MCF 10A (cell line): ENCODE measurements around the gene DUSP14. TPM values are rescaled to one million over a fixed set of nuclear protein-coding genes. Genes with fewer than 3 reads are reported as not detected.

Experiments
- BruUV-seq: library from RNA; stranded (reverse); fragments of 400-500 nt; replicated peaks from 2 replicates; lab custom pipeline; 2021; lab: Mats Ljungman, UMichigan
- CTCF ChIA-PET: fragments of 300-600 bp; sonication (Branson Sonifier 250); formaldehyde crosslinking; extraction: SDS; loops from one replicate; lab custom pipeline; 2021; ENCODE audit warnings: antibody characterized with exemption, inconsistent platforms; lab: Yijun Ruan, JAX
- POLR2A ChIA-PET: fragments of 300-600, 350-650 bp; sonication (Branson Sonifier 250); formaldehyde crosslinking; extraction: SDS; loops from one replicate; lab custom pipeline; 2020; ENCODE audit warnings: antibody characterized with exemption, inconsistent platforms; lab: Yijun Ruan, JAX
- DNase-seq: peaks from one replicate; pipeline ENCODE4 v3.0.0-alpha.2; 2018; ENCODE audit not compliant: unreplicated experiment
- H3K27ac Mint-ChIP-seq: one replicate; pipeline ENCODE4 v1.8.0; 2022; ENCODE audit warnings: mild to moderate bottlenecking, low read depth, mixed read lengths; ENCODE audit not compliant: unreplicated experiment
- H3K27me3 Mint-ChIP-seq: one replicate; pipeline ENCODE4 v1.8.0; 2022; ENCODE audit warnings: mixed read lengths; ENCODE audit not compliant: insufficient read depth, unreplicated experiment
- H3K36me3 Mint-ChIP-seq: one replicate; pipeline ENCODE4 v1.8.0; 2022; ENCODE audit warnings: mild to moderate bottlenecking, moderate library complexity, mixed read lengths; ENCODE audit not compliant: insufficient read depth, unreplicated experiment
- H3K4me1 Mint-ChIP-seq: one replicate; pipeline ENCODE4 v1.8.0; 2022; ENCODE audit warnings: mixed read lengths; ENCODE audit not compliant: insufficient read depth, unreplicated experiment
- H3K4me3 Mint-ChIP-seq: one replicate; pipeline ENCODE4 v1.8.0; 2022; ENCODE audit warnings: mild to moderate bottlenecking, moderate library complexity, mixed read lengths; ENCODE audit not compliant: unreplicated experiment
- H3K9me3 Mint-ChIP-seq: one replicate; pipeline ENCODE4 v1.8.0; 2022; ENCODE audit warnings: mixed read lengths; ENCODE audit not compliant: unreplicated experiment
- intact Hi-C: fragments of 100-400 bp; cut with micrococcal nuclease; formaldehyde crosslinking; loops from 2 replicates; pipeline ENCODE4 v1.14.1; 2022
- total RNA-seq: library from RNA; stranded (reverse); gene quantifications from 2 replicates; pipeline ENCODE4 v1.2.3, GENCODE V29; 2022
- TF ChIP-seq, protein P1 (sequence below): fragments of 200-600 bp; IDR thresholded peaks from one replicate; pipeline ENCODE4 v1.8.0; 2022; ENCODE audit warnings: antibody characterized with exemption, mild to moderate bottlenecking; ENCODE audit not compliant: unreplicated experiment

The DUSP14 gene
- total RNA-seq, 1 experiment from 2014 or later, result 39.4 TPM

DNA sequence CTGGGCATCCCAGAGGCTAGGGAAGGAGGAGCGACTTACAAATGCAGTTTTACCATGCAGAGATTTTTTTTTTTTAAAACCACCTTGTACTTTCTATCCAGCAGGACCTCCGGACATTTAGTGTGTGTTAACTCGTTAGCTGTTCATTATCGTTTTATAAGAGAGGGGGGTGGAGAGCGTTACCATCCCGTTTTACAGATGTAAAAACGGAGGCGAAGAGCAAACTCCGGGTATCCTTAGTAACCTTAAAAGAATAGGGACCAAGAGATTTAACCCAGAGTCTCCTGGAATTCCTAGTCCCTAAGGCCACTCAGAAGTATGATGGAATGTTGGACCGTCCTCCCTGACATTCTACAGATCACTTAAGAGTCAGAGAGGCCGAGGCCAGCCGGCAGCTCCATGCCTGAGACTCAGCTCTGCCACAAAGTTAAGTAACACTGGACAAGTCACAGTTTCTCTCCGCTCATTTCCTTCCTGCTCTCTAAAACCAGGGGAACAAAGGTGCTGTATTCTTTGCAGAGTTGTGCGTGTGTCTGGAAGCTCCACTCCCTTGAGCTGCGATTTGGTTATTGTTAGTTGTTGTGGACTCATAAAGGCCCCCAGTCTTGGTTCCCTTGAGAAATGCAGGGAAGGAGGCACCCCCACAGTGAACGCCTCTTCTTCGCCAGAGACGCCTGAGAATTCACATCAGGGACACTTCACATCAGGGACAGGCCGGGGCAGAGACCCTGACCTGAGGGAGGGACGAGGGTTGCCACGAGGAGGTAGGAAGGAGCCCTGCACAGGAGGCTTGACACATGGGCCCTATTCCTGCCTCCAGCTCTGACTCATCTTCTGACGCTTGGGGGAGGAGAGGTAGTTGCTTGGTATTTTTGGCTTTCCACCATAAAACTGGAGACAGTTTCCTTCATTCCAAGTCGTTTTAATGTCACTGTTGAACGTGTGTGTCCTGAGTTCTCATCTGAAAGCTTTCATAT is 1.2 kb downstream of the DUSP14 start:
- POLR2A ChIA-PET, result interaction anchor here (0.6 to 8.1 kb wide), 31 partner anchors 8 to 944 kb away, joined by 3 to 130 read pairs (median 4); partner anchors contain the start of genes ACACA, SYNRG and TADA2A
- TF ChIP-seq, protein P1, sequence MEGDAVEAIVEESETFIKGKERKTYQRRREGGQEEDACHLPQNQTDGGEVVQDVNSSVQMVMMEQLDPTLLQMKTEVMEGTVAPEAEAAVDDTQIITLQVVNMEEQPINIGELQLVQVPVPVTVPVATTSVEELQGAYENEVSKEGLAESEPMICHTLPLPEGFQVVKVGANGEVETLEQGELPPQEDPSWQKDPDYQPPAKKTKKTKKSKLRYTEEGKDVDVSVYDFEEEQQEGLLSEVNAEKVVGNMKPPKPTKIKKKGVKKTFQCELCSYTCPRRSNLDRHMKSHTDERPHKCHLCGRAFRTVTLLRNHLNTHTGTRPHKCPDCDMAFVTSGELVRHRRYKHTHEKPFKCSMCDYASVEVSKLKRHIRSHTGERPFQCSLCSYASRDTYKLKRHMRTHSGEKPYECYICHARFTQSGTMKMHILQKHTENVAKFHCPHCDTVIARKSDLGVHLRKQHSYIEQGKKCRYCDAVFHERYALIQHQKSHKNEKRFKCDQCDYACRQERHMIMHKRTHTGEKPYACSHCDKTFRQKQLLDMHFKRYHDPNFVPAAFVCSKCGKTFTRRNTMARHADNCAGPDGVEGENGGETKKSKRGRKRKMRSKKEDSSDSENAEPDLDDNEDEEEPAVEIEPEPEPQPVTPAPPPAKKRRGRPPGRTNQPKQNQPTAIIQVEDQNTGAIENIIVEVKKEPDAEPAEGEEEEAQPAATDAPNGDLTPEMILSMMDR, result no peak
- Mint-ChIP-seq H3K4me1 (peaks cover 36% of the 10 kb centered on the region), H3K36me3 (peaks cover 12% of the 10 kb centered on the region), H3K27me3 (no peaks in the 10 kb centered on the region), H3K27ac (peak overlapping the region; percentile 78), H3K4me3 (peak overlapping the region; percentile 92), H3K9me3 (no peaks in the 10 kb centered on the region)
- CTCF ChIA-PET, result interaction anchor here (0.6 to 2.1 kb wide), 6 partner anchors 55 to 324 kb away, joined by 3 to 9 read pairs (median 4); no protein-coding TSS in a partner anchor
- no TSS peak for BruUV-seq
- intact Hi-C loops, result loop anchor here (2.0 to 5.0 kb wide), 2 partner anchors 44 to 84 kb away; partner anchors contain the start of genes ACACA and TADA2A
- DNase-seq, result peak; percentile 92

DNA sequence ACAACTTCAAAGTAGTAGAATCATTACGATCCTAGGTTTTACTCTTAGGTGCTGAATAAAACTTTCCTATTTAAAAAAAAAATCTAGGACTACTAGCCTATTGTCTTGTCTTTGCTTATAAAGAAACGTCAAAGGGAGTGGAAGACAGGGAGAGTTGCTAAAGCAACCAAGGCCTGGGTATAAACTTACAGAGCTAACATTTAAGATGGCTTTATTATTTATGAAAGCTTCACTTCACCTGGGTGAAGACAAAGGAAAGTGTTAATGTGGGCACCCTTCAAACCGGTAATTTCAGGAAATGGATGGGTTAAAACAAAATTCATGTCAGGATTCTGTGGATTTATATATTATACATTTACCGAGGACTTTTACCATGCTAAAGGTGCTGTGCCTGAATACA is 2.5 kb downstream of the DUSP14 start:
- peaks cover 36% of the 10 kb centered on the region for H3K4me1 Mint-ChIP-seq
- H3K27me3 Mint-ChIP-seq, result no peaks in the 10 kb centered on the region
- H3K36me3 Mint-ChIP-seq, result peaks cover 12% of the 10 kb centered on the region
- DNase-seq, result no peak
- H3K4me3 Mint-ChIP-seq, result peak overlapping the region; percentile 92
- H3K9me3 Mint-ChIP-seq, result no peaks in the 10 kb centered on the region
- no TSS peak for BruUV-seq
- CTCF ChIA-PET, result interaction anchor here (2.1 kb wide), 1 partner anchor 119 kb away, joined by 9 read pairs; no protein-coding TSS in a partner anchor
- H3K27ac Mint-ChIP-seq, result peak overlapping the region; percentile 78
- POLR2A ChIA-PET, result interaction anchor here (0.8 to 8.1 kb wide), 19 partner anchors 9 to 946 kb away, joined by 3 to 130 read pairs (median 6); partner anchors contain the start of genes ACACA and TADA2A
- TF ChIP-seq, protein P1, result no peak
- intact Hi-C loops, result loop anchor here (5.0 kb wide), 1 partner anchor 45 kb away; no protein-coding TSS in a partner anchor

DNA sequence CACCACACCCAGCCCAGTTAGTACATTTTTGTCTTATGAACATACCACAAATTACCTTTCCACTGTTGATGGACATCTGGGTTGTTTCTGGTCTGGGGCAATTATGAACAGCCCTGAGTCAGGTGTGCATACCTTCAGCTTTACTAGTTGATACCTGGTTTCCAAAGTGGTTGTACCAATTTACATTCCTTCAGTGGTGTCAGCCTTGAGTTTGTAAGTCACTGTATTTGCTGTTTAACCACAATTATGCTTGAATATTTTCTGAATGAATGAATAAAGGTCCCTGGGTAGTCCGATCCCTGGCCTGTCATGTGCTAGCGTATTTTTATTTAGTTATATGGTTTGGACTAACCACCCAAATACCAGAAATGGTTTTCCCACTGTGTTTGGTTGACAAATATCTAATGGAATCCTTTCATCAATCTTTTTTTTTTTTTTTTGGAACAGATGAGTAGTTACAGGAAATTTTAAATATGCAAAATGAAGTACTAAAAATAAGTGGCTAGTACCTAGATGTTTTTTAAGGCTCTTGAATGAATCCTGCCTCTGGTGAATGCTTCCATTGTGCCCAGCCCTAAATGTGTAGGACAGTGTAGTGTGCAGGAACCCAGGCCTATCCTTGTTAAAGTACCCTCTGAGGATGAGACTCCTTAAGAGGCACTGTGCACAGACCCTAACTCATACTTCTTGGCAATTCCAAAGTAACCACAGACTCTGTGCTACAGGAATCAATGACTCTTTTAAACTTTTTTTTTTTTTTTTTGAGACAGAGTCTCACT is 3.7 kb downstream of the DUSP14 start:
- Mint-ChIP-seq H3K27me3 (no peaks in the 10 kb centered on the region), H3K27ac (peak overlapping the region; percentile 78), H3K4me3 (peak overlapping the region; percentile 92), H3K9me3 (no peaks in the 10 kb centered on the region), H3K36me3 (peaks cover 12% of the 10 kb centered on the region), H3K4me1 (peaks cover 27% of the 10 kb centered on the region)
- intact Hi-C loops, result loop anchor here (5.0 kb wide), 1 partner anchor 46 kb away; no protein-coding TSS in a partner anchor
- POLR2A ChIA-PET, result interaction anchor here (0.6 to 8.1 kb wide), 10 partner anchors 16 to 132 kb away, joined by 3 to 130 read pairs (median 6); partner anchors contain the start of genes ACACA and TADA2A
- DNase-seq, result no peak
- CTCF ChIA-PET, result interaction anchor here (0.6 kb wide), 1 partner anchor 46 kb away, joined by 3 read pairs; no protein-coding TSS in a partner anchor
- no TSS peak for BruUV-seq
- TF ChIP-seq, protein P1, result no peak
